Cardiac atrium fibroblast (primary cell): ENCODE measurements around the gene TRAF6. TPM values are rescaled to one million over a fixed set of nuclear protein-coding genes. Genes with fewer than 3 reads are reported as not detected.

Experiments
- total RNA-seq: library from RNA; depleted of rRNA; stranded (reverse); fragments of >200 nt; gene quantifications from 2 replicates; pipeline ENCODE4 v1.2.3, GENCODE V29; 2015

TRAF6 gene
- 6.8 and 7.0 TPM in 2 replicates for total RNA-seq

GRCh38 chr11:36509694-36510593 lies at the start of gene TRAF6:
TSS of gene TRAF6 (minus strand) at chr11:36510272. CDS start at chr11:36501515, 8,757 bp downstream.

Other genes starting within 250 kb of the TRAF6 start
- gene COMMD9, start 220.8 kb downstream of the TRAF6 start, total RNA-seq, result 29.0 and 59.8 TPM in 2 replicates
- 4.5 and 21.5 TPM in 2 replicates for gene PRR5L, start 214.0 kb downstream of the TRAF6 start, total RNA-seq
- 0.54 TPM in 1 of 2 replicates, not detected in the other for gene RAG1, start 57.7 kb upstream of the TRAF6 start, total RNA-seq
- 17.5 and 18.6 TPM in 2 replicates for gene IFTAP, start 84.2 kb upstream of the TRAF6 start, total RNA-seq
- gene RAG2, start 88.0 kb upstream of the TRAF6 start, total RNA-seq, result not detected in 2 replicates